K562 (cell line): ENCODE results near the gene ZNF92. TPM values are rescaled to one million over a fixed set of nuclear protein-coding genes. Genes with fewer than 3 reads are reported as not detected.

ENCODE experiments used
- HEY1 ChIP-seq: fragments of 250-450 bp; sonication (Bioruptor Pico); IDR thresholded peaks from 2 replicates; pipeline ENCODE4 v1.5.0; 2020; ENCODE audit warnings: mild to moderate bottlenecking, moderate library complexity, borderline replicate concordance
- TAF9B ChIP-seq: fragments of 450-650 bp; IDR thresholded peaks from 2 replicates; pipeline ENCODE4 v1.6.1; 2018; ENCODE audit warnings: mild to moderate bottlenecking; ENCODE audit not compliant: partially characterized antibody
- ZBTB7A ChIP-seq: IDR thresholded peaks from 2 replicates; pipeline ENCODE4 v1.6.1; 2011; ENCODE audit warnings: low read depth, mild to moderate bottlenecking, low read length, moderate library complexity, borderline replicate concordance; ENCODE audit not compliant: control insufficient read depth
- polyA plus RNA-seq, 8 experiments: library from polyadenylated mRNA; depleted of rRNA in 4 of 8; stranded (reverse) in 5 of 8; unstranded in 3 of 8; fragments of >200 nt; fragmentation: Nextera tagmentation in 2 of 8; fragmentation: Illumina TruSeq in 1 of 8; extraction: Ambion mirVana in 2 of 8; extraction: Trizol in 1 of 8; gene quantifications; 2 replicates each; pipeline versions ENCODE4 v1.2.1 to v1.2.3, GENCODE V29; 2011 to 2014; ENCODE audit warnings: inconsistent platforms in 1 of 8, missing spikeins in 1 of 8
- total RNA-seq, 7 experiments: library from RNA; depleted of rRNA in 6 of 7; stranded (reverse); fragments of >200 nt in 6 of 7; fragmentation: Illumina TruSeq in 2 of 7; extraction: Trizol in 2 of 7; gene quantifications; 2 replicates each; pipeline versions ENCODE4 v1.2.1 to v1.2.3, GENCODE V29; 2011 to 2021; ENCODE audit warnings: low replicate concordance in 1 of 7
- TF ChIP-seq, protein P1 (sequence below): fragments of 250-450 bp; sonication (Bioruptor Pico); IDR thresholded peaks from 2 replicates; pipeline ENCODE4 v1.4.0; 2020; ENCODE audit warnings: borderline replicate concordance
- TF ChIP-seq, protein P2 (sequence below): fragments of 450-650 bp; formaldehyde crosslinking; IDR thresholded peaks from 2 replicates; pipeline ENCODE4 v1.4.0; 2020; ENCODE audit warnings: mild to moderate bottlenecking, moderate library complexity
- TF ChIP-seq, protein P3 (sequence below), 2 experiments: fragments of 150-350 bp in 1 of 2; IDR thresholded peaks; 2 replicates each; pipeline ENCODE4 v1.6.1; 2012 to 2016; ENCODE audit warnings: low read depth in 2 of 2, low read length in 2 of 2, mild to moderate bottlenecking in 1 of 2, moderate library complexity in 1 of 2
- TF ChIP-seq, protein P4 (sequence below): fragments of 450-650 bp; IDR thresholded peaks from 2 replicates; pipeline ENCODE4 v1.7.1; 2018; ENCODE audit warnings: mild to moderate bottlenecking, low read depth; ENCODE audit not compliant: partially characterized antibody

The ZNF92 gene
- total and polyA plus RNA-seq, 9 of the 15 experiments (the other 6 are each of a cell fraction or from before 2014, with no cell fraction given), result 8.9 to 29.4 (median 12.5) TPM

DNA sequence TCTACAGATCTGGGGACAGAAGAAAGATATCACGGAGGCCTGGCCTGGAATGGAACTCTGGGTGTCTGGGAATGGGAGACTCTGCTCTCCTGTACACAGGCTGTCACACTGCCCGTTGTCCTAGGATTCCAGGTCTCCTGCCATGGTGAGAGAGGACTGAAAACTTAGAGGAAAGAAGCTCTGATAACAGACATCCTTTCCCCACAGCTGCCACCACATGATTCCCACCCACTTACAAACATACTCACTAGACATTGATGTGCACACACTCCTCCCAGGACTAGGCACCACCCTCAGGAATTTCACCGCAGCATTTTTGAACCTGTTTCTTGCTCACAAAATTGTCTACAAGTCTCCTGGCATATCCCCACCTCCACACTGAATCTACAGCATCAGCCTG is 5.7 kb downstream of the ZNF92 start (continued):
- TF ChIP-seq, protein P1, sequence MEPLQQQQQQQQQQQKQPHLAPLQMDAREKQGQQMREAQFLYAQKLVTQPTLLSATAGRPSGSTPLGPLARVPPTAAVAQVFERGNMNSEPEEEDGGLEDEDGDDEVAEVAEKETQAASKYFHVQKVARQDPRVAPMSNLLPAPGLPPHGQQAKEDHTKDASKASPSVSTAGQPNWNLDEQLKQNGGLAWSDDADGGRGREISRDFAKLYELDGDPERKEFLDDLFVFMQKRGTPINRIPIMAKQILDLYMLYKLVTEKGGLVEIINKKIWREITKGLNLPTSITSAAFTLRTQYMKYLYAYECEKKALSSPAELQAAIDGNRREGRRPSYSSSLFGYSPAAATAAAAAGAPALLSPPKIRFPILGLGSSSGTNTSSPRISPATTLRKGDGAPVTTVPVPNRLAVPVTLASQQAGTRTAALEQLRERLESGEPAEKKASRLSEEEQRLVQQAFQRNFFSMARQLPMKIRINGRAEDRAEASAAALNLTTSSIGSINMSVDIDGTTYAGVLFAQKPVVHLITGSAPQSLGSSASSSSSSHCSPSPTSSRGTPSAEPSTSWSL (CRISPR knock-in tag), result no peak
- TF ChIP-seq, protein P2, sequence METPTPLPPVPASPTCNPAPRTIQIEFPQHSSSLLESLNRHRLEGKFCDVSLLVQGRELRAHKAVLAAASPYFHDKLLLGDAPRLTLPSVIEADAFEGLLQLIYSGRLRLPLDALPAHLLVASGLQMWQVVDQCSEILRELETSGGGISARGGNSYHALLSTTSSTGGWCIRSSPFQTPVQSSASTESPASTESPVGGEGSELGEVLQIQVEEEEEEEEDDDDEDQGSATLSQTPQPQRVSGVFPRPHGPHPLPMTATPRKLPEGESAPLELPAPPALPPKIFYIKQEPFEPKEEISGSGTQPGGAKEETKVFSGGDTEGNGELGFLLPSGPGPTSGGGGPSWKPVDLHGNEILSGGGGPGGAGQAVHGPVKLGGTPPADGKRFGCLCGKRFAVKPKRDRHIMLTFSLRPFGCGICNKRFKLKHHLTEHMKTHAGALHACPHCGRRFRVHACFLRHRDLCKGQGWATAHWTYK (CRISPR knock-in tag), result no peak
- TF ChIP-seq ZBTB7A (no peak), HEY1 (CRISPR knock-in tag) (no peak), TAF9B (no peak)
- TF ChIP-seq, protein P3, sequence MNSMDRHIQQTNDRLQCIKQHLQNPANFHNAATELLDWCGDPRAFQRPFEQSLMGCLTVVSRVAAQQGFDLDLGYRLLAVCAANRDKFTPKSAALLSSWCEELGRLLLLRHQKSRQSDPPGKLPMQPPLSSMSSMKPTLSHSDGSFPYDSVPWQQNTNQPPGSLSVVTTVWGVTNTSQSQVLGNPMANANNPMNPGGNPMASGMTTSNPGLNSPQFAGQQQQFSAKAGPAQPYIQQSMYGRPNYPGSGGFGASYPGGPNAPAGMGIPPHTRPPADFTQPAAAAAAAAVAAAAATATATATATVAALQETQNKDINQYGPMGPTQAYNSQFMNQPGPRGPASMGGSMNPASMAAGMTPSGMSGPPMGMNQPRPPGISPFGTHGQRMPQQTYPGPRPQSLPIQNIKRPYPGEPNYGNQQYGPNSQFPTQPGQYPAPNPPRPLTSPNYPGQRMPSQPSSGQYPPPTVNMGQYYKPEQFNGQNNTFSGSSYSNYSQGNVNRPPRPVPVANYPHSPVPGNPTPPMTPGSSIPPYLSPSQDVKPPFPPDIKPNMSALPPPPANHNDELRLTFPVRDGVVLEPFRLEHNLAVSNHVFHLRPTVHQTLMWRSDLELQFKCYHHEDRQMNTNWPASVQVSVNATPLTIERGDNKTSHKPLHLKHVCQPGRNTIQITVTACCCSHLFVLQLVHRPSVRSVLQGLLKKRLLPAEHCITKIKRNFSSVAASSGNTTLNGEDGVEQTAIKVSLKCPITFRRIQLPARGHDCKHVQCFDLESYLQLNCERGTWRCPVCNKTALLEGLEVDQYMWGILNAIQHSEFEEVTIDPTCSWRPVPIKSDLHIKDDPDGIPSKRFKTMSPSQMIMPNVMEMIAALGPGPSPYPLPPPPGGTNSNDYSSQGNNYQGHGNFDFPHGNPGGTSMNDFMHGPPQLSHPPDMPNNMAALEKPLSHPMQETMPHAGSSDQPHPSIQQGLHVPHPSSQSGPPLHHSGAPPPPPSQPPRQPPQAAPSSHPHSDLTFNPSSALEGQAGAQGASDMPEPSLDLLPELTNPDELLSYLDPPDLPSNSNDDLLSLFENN (IDR thresholded peaks at IDR 0.05; ENCODE audit: low read depth in 2 of 2, low read length in 2 of 2), result no peak
- TF ChIP-seq, protein P4, sequence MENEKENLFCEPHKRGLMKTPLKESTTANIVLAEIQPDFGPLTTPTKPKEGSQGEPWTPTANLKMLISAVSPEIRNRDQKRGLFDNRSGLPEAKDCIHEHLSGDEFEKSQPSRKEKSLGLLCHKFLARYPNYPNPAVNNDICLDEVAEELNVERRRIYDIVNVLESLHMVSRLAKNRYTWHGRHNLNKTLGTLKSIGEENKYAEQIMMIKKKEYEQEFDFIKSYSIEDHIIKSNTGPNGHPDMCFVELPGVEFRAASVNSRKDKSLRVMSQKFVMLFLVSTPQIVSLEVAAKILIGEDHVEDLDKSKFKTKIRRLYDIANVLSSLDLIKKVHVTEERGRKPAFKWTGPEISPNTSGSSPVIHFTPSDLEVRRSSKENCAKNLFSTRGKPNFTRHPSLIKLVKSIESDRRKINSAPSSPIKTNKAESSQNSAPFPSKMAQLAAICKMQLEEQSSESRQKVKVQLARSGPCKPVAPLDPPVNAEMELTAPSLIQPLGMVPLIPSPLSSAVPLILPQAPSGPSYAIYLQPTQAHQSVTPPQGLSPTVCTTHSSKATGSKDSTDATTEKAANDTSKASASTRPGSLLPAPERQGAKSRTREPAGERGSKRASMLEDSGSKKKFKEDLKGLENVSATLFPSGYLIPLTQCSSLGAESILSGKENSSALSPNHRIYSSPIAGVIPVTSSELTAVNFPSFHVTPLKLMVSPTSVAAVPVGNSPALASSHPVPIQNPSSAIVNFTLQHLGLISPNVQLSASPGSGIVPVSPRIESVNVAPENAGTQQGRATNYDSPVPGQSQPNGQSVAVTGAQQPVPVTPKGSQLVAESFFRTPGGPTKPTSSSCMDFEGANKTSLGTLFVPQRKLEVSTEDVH, result no peak
